GM21447 (cell line): ENCODE results near the gene KIF18B.

Experiments
- ATAC-seq: cut with Tn5 transposase; IDR thresholded peaks from one replicate; pipeline ENCODE4 v1.9.1; 2021; ENCODE audit not compliant: unreplicated experiment

KIF18B gene

GRCh38 chr17:44947461-44948314 is at the start of gene KIF18B:
Gene KIF18B (minus strand): TSS chr17:44947773. CDS start chr17:44936344, 11,429 bp downstream.
- ATAC-seq: peak; percentile 90

GRCh38 chr17:44996304-44996703 is 48.7 kb upstream of the KIF18B start:
- no peak for ATAC-seq

GRCh38 chr17:44995436-44996001 is 47.9 kb upstream of the KIF18B start:
- ATAC-seq: no peak

GRCh38 chr17:44992242-44992939 is 44.8 kb upstream of the KIF18B start:
- ATAC-seq: no peak

GRCh38 chr17:44990994-44991393 is 43.4 kb upstream of the KIF18B start:
- ATAC-seq: no peak

GRCh38 chr17:44989552-44990138 is 42.1 kb upstream of the KIF18B start:
- ATAC-seq: no peak

- no peak for ATAC-seq
These were observed 40.7 kb upstream of the KIF18B start for GRCh38 chr17:44988044-44988942.

- no peak for ATAC-seq
These were observed 36.0 kb upstream of the KIF18B start for GRCh38 chr17:44983563-44983962.

- no peak for ATAC-seq
These were observed 34.6 kb upstream of the KIF18B start for GRCh38 chr17:44982113-44982702.

GRCh38 chr17:44981221-44981968 is 33.8 kb upstream of the KIF18B start:
- ATAC-seq: no peak

GRCh38 chr17:44979426-44979995 is 31.9 kb upstream of the KIF18B start:
- ATAC-seq: no peak

GRCh38 chr17:44978807-44979206 is 31.2 kb upstream of the KIF18B start:
- no peak for ATAC-seq

- ATAC-seq: no peak
These were observed 30.4 kb upstream of the KIF18B start for GRCh38 chr17:44977814-44978550.

- no peak for ATAC-seq
These were observed 29.5 kb upstream of the KIF18B start for GRCh38 chr17:44977065-44977464.

GRCh38 chr17:44976206-44976605 is 28.6 kb upstream of the KIF18B start:
- no peak for ATAC-seq

- no peak for ATAC-seq
These were observed 25.4 kb upstream of the KIF18B start for GRCh38 chr17:44972953-44973352.

GRCh38 chr17:44971776-44972483 is 24.4 kb upstream of the KIF18B start:
- ATAC-seq: no peak
